Panc1 (cell line): ENCODE data around the gene DENND1C. TPM values are rescaled to one million over a fixed set of nuclear protein-coding genes. Genes with fewer than 3 reads are reported as not detected.
A peak's percentile ranks its signal among the peaks of the same experiment; 100 is the strongest.

Source experiments
- ATAC-seq: fragments of 200-7000 bp; cut with Tn5 transposase; 2 replicates; pipeline ENCODE4 v1.9.1; 2020; ENCODE audit warnings: mild to moderate bottlenecking, moderate library complexity
- BruUV-seq: library from RNA; stranded (reverse); fragments of 400-500 nt; replicated peaks from 2 replicates; lab custom pipeline; 2021; lab: Mats Ljungman, UMichigan
- CTCF ChIA-PET: fragments of 300-600 bp; sonication (Branson Sonifier 250); formaldehyde crosslinking; loops from one replicate; lab custom pipeline; 2022; ENCODE audit warnings: antibody characterized with exemption; lab: Charles Lee
- POLR2A ChIA-PET: fragments of 300-600 bp; sonication (Branson Sonifier 250); formaldehyde crosslinking; loops from one replicate; lab custom pipeline; 2022; ENCODE audit warnings: antibody characterized with exemption; lab: Charles Lee
- DNase-seq: peaks from one replicate; pipeline ENCODE4 v3.0.0-alpha.2; 2010; ENCODE audit warnings: low read depth, low spot score
- H3K27ac ChIP-seq: 2 replicates; pipeline ENCODE4 v1.5.1; 2011; ENCODE audit warnings: mild to moderate bottlenecking, low read length, inconsistent platforms
- H3K27me3 ChIP-seq: fragments of 200-500 bp; sonication (Bioruptor generic); 2 replicates; pipeline ENCODE4 v1.6.0; 2014; ENCODE audit warnings: low read length, inconsistent platforms; ENCODE audit not compliant: control insufficient read depth, insufficient read depth
- H3K36me3 ChIP-seq: fragments of 200-500 bp; sonication (Bioruptor generic); 2 replicates; pipeline ENCODE4 v1.5.1; 2014; ENCODE audit warnings: inconsistent platforms, mild to moderate bottlenecking, low read length, moderate library complexity; ENCODE audit not compliant: control insufficient read depth, insufficient read depth
- H3K4me1 ChIP-seq: 2 replicates; pipeline ENCODE4 v1.5.1; 2011; ENCODE audit warnings: inconsistent platforms, mild to moderate bottlenecking, low read length, moderate library complexity; ENCODE audit not compliant: control insufficient read depth, insufficient read depth
- H3K4me3 ChIP-seq, 2 experiments: 2 replicates each; pipeline ENCODE4 v1.5.1; 2011 to 2012; ENCODE audit warnings: low read depth in 2 of 2, low read length in 2 of 2, mild to moderate bottlenecking in 2 of 2, inconsistent platforms in 1 of 2, moderate library complexity in 1 of 2
- H3K9me3 ChIP-seq: fragments of 200-500 bp; sonication (Bioruptor generic); 2 replicates; pipeline ENCODE4 v1.5.1; 2014; ENCODE audit warnings: low read depth, mild to moderate bottlenecking, inconsistent platforms, low read length, moderate library complexity; ENCODE audit not compliant: control insufficient read depth, insufficient read depth
- CTCF ChIP-seq: fragments of 450-650 bp; IDR thresholded peaks from 2 replicates; pipeline ENCODE4 v1.5.1; 2017; ENCODE audit warnings: mild to moderate bottlenecking
- POLR2AphosphoS5 ChIP-seq: IDR thresholded peaks from 2 replicates; pipeline ENCODE4 v1.6.1; 2012; ENCODE audit warnings: mild to moderate bottlenecking, low read depth, low read length, moderate library complexity
- REST ChIP-seq, 2 experiments: IDR thresholded peaks; 2 replicates each; pipeline ENCODE4 v1.6.1; 2011 to 2012; ENCODE audit warnings: low read depth in 2 of 2, control low read depth in 1 of 2, low read length in 1 of 2, mild to moderate bottlenecking in 1 of 2, moderate library complexity in 1 of 2; ENCODE audit not compliant: insufficient read depth in 1 of 2
- SIN3A ChIP-seq: IDR thresholded peaks from 2 replicates; pipeline ENCODE4 v1.6.1; 2012; ENCODE audit warnings: low read depth, mild to moderate bottlenecking, low read length, moderate library complexity, borderline replicate concordance; ENCODE audit not compliant: insufficient read depth
- TCF7L2 ChIP-seq: IDR thresholded peaks from 2 replicates; pipeline ENCODE4 v1.6.1; 2011; ENCODE audit warnings: mild to moderate bottlenecking, low read depth, low read length, inconsistent platforms
- in situ Hi-C: cut with HindIII; loops from 2 replicates; pipeline ENCODE4 v1.10.0; 2016; ENCODE audit warnings: low sequenced_read_pairs, low pct_unique_long_range_greater_than_20kb
- intact Hi-C: fragments of 100-400 bp; cut with micrococcal nuclease; formaldehyde crosslinking; loops from one replicate; pipeline ENCODE4 v1.10.0; 2022; ENCODE audit not compliant: unreplicated experiment
- total RNA-seq: library from RNA; stranded (reverse); gene quantifications from one replicate; pipeline ENCODE4 v1.2.1, GENCODE V29; 2021; ENCODE audit not compliant: unreplicated experiment

Gene DENND1C
- total RNA-seq, 1 experiment from 2014 or later = 0.39 TPM

- CTCF ChIA-PET = interaction anchor here (0.6 kb wide), 1 partner anchor 152 kb away, joined by 6 read pairs; no protein-coding TSS in a partner anchor
- Histone ChIP-seq H3K4me3 (peak within 1 kb of the TSS; percentile 17 to 26; a peak in 3 of 4 replicates), H3K27ac (no peak within 1 kb of the TSS), H3K27me3 (no peaks in the 10 kb centered on the region), H3K9me3 (no peaks in the 10 kb centered on the region), H3K4me1 (peaks cover 3% of the 10 kb centered on the region), H3K36me3 (peaks cover 4% of the 10 kb centered on the region; the same call in 1 of the 2 replicates)
- intact Hi-C loops (no loop called here), in situ Hi-C loops (no loop called here)
- TF ChIP-seq REST (IDR thresholded peaks at IDR 0.05; ENCODE audit: insufficient read depth in 1 of 2, low read depth in 2 of 2, low read length in 1 of 2) = no peak
- no peak for TF ChIP-seq SIN3A
- TF ChIP-seq POLR2AphosphoS5 = no peak
- no peak for TF ChIP-seq TCF7L2
- no peak for TF ChIP-seq CTCF
- ATAC-seq (no peak), DNase-seq (no peak)
- POLR2A ChIA-PET = no interaction called here
- BruUV-seq = no TSS peak
Measured at GRCh38 chr19:6464070-6464873, 17.3 kb downstream of the DENND1C start, which contains the start of gene CRB3. Gene CRB3, plus strand, starts transcription at chr19:6464271. Its CDS starts 431 bp downstream, at chr19:6464702.

- Histone ChIP-seq H3K4me3 (peak overlapping the region; percentile 63 to 81), H3K9me3 (no peaks in the 10 kb centered on the region), H3K36me3 (peaks cover 8% of the 10 kb centered on the region; the same call in 1 of the 2 replicates), H3K4me1 (peaks cover 3% of the 10 kb centered on the region), H3K27ac (0 out of 2 replicates have a peak overlapping the region, but pooled peaks have one; percentile 23), H3K27me3 (no peaks in the 10 kb centered on the region)
- TF ChIP-seq REST (IDR thresholded peaks at IDR 0.05; ENCODE audit: insufficient read depth in 1 of 2, low read depth in 2 of 2, low read length in 1 of 2) (no peak), POLR2AphosphoS5 (no peak), SIN3A (no peak), TCF7L2 (no peak), CTCF (no peak)
- CTCF ChIA-PET = interaction anchor here (0.9 kb wide), 1 partner anchor 43 kb away, joined by 3 read pairs; no protein-coding TSS in a partner anchor
- POLR2A ChIA-PET = no interaction called here
- no TSS peak for BruUV-seq
- DNase-seq (peak; percentile 72), ATAC-seq (peak; percentile 89)
- in situ Hi-C loops (no loop called here), intact Hi-C loops (no loop called here)
Measured at GRCh38 chr19:6460099-6460884, 21.3 kb downstream of the DENND1C start.
